Central memory CD8-positive, alpha-beta T cell (primary cell): Measurements from ENCODE around the gene CCNC.

Source experiments
- ATAC-seq: fragments of 150-1000 bp; cut with Tn5 transposase; replicated peaks from 2 replicates; pipeline ENCODE4 v1.10.0; 2022; ENCODE audit warnings: mild to moderate bottlenecking, moderate FRiP score, moderate number of reproducible peaks; ENCODE audit not compliant: poor library complexity, severe bottlenecking; ENCODE audit errors: extremely low read depth
- DNase-seq, 2 donors: peaks; one replicate each; pipeline ENCODE4 v3.0.0; 2021; ENCODE audit warnings: low spot score in 2 of 2
- H3K27ac Mint-ChIP-seq: one replicate; pipeline ENCODE4 v1.8.0; 2022; ENCODE audit warnings: low read depth, mild to moderate bottlenecking, moderate library complexity, mixed read lengths
- H3K27me3 Mint-ChIP-seq: one replicate; pipeline ENCODE4 v1.8.0; 2022; ENCODE audit warnings: mixed read lengths
- H3K36me3 Mint-ChIP-seq: one replicate; pipeline ENCODE4 v1.8.0; 2022; ENCODE audit warnings: mild to moderate bottlenecking, moderate library complexity, mixed read lengths; ENCODE audit not compliant: insufficient read depth
- H3K4me1 Mint-ChIP-seq: one replicate; pipeline ENCODE4 v1.8.0; 2022; ENCODE audit warnings: mixed read lengths
- H3K4me3 Mint-ChIP-seq: one replicate; pipeline ENCODE4 v1.8.0; 2022; ENCODE audit warnings: mild to moderate bottlenecking, moderate library complexity, mixed read lengths
- H3K9me3 Mint-ChIP-seq: one replicate; pipeline ENCODE4 v1.8.0; 2022; ENCODE audit warnings: mixed read lengths

The CCNC gene

GRCh38 chr6:99590728-99591672 lies 22.5 kb upstream of the CCNC start:
- H3K9me3 Mint-ChIP-seq: peaks cover 6% of the 10 kb centered on the region
- peak overlapping the region; percentile 19 for H3K4me3 Mint-ChIP-seq
- H3K27me3 Mint-ChIP-seq: peaks cover 82% of the 10 kb centered on the region
- ATAC-seq (no peak), DNase-seq (no peak)
- peaks cover 18% of the 10 kb centered on the region for H3K4me1 Mint-ChIP-seq
- H3K27ac Mint-ChIP-seq: no peak overlapping the region
- H3K36me3 Mint-ChIP-seq: peaks cover 2% of the 10 kb centered on the region

GRCh38 chr6:99589907-99590493 lies 21.5 kb upstream of the CCNC start:
- Mint-ChIP-seq H3K36me3 (peaks cover 2% of the 10 kb centered on the region), H3K27ac (no peak overlapping the region), H3K4me3 (peak overlapping the region; percentile 85), H3K27me3 (peaks cover 72% of the 10 kb centered on the region), H3K4me1 (peaks cover 18% of the 10 kb centered on the region), H3K9me3 (no peaks in the 10 kb centered on the region)
- DNase-seq (no peak), ATAC-seq (no peak)

DNA sequence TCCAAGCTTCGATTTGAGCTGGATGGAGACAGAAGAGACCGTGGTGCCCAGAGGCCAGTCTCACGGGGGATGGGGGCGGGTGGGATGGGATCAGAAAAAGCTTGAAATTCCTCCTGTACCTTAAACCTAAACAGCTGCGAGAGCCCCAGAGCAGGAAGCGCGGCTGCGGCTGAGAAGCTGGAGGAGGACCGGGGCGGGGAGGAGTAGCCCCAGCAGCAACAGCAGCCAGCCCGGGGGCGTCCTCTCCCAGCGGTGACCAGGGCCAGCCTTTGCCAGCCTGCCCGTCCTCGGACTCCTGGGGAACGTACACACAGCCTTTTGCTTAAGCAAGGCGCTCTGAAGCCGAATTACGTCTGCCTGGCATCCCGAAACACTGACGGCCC lies 20.8 kb upstream of the CCNC start:
- H3K27ac Mint-ChIP-seq: no peak overlapping the region
- peaks cover 18% of the 10 kb centered on the region for H3K4me1 Mint-ChIP-seq
- peaks cover 2% of the 10 kb centered on the region for H3K36me3 Mint-ChIP-seq
- DNase-seq (no peak), ATAC-seq (peak; percentile 10)
- peaks cover 65% of the 10 kb centered on the region for H3K27me3 Mint-ChIP-seq
- no peaks in the 10 kb centered on the region for H3K9me3 Mint-ChIP-seq
- peak overlapping the region; percentile 85 for H3K4me3 Mint-ChIP-seq

GRCh38 chr6:99588618-99589289 lies 20.3 kb upstream of the CCNC start:
- DNase-seq: no peak
- Mint-ChIP-seq H3K9me3 (no peaks in the 10 kb centered on the region), H3K4me3 (peak overlapping the region; percentile 85), H3K27ac (no peak overlapping the region), H3K27me3 (peaks cover 61% of the 10 kb centered on the region), H3K36me3 (peaks cover 2% of the 10 kb centered on the region), H3K4me1 (peaks cover 18% of the 10 kb centered on the region)
- ATAC-seq: peak; percentile 83

DNA sequence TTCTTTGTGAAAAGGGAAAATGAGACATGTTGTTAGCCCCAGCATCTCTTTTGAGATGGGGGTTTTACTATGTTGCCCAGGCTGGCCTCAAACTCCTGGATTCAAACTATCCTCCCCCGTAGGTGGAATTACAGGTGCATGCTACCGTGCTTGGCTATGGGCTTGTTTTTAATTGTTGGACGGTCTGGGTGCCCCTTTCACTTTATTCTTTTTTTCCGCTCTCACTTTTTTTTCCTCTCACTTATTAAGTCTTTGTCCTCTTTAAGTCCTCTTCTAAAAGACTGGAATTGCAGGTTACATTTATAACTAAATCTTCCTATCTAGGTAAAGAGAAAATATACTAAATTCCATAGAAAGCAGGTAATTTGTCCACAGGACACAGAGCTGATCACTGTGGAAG lies 19.3 kb upstream of the CCNC start:
- Mint-ChIP-seq H3K27me3 (peaks cover 61% of the 10 kb centered on the region), H3K27ac (no peak overlapping the region), H3K36me3 (peaks cover 2% of the 10 kb centered on the region)

DNA sequence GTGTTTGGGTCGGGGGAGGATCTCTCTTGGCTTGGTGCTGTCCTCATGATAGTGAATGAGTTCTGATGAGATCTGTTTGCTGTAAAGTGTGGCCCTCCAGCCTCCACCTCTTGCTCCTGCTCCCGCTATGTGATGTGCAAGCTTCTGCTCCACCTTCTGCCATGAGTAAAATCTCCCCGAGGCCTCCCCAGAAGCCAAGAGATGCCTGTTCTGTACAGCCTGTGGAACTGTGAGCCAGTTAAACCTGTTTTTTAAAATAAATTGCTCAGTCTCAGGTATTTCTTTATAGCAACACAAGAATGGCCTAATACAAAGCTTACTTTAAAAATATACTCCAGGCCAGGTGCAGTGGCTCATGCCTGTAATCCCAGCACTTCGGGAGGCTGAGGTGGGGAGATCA lies 11.3 kb upstream of the CCNC start:
- Mint-ChIP-seq H3K4me1 (no peaks in the 10 kb centered on the region), H3K4me3 (no peak overlapping the region), H3K27me3 (peaks cover 63% of the 10 kb centered on the region), H3K9me3 (no peaks in the 10 kb centered on the region), H3K27ac (no peak overlapping the region), H3K36me3 (no peaks in the 10 kb centered on the region)
- ATAC-seq: no peak
- DNase-seq: no peak

More for the DNA sequence above, 19.3 kb upstream of the CCNC start:
- no peak for DNase-seq
- H3K4me1 Mint-ChIP-seq: peaks cover 18% of the 10 kb centered on the region
- no peaks in the 10 kb centered on the region for H3K9me3 Mint-ChIP-seq
- ATAC-seq: no peak
- H3K4me3 Mint-ChIP-seq: no peak overlapping the region

- no peaks in the 10 kb centered on the region for H3K36me3 Mint-ChIP-seq
- H3K27me3 Mint-ChIP-seq: peaks cover 36% of the 10 kb centered on the region
- H3K9me3 Mint-ChIP-seq: no peaks in the 10 kb centered on the region
- DNase-seq: no peak
- no peak overlapping the region for H3K4me3 Mint-ChIP-seq
- peaks cover 4% of the 10 kb centered on the region for H3K4me1 Mint-ChIP-seq
- H3K27ac Mint-ChIP-seq: no peak overlapping the region
- ATAC-seq: no peak
Observed at GRCh38 chr6:99575544-99576227, 7.2 kb upstream of the CCNC start.

DNA sequence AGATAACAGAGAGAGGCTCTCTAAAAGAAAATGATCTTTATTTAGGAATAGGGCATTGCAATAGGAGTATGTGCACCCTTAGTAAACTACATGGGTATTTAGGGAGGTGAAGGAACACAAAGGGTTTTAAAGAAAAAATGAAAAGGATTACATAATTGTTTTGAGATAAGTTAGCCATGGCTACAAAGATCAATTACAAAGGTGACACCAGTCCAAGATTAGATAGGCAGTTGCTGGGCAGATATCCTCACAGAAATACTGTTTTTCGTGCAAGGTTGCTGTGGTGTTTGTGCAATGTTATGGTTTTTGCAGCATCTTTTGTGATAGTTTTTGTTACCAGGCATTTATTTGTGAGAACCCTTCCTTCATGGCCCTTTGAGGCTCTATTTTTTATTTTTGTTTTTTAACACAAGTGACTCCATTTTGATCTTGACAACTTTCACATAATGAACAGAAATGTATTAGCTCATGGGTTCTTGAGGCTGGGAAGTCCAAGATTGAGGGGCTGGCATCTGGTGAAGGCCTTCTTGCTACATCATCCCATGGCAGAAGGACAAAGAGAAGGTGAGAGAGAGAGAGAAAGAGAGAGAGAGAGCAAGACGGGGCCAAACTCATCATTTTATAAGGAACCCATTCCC lies 5.6 kb upstream of the CCNC start:
- Mint-ChIP-seq H3K4me1 (peaks cover 4% of the 10 kb centered on the region), H3K27me3 (peaks cover 21% of the 10 kb centered on the region), H3K36me3 (no peaks in the 10 kb centered on the region), H3K4me3 (no peak overlapping the region), H3K9me3 (no peaks in the 10 kb centered on the region), H3K27ac (no peak overlapping the region)
- ATAC-seq (no peak), DNase-seq (no peak)

DNA sequence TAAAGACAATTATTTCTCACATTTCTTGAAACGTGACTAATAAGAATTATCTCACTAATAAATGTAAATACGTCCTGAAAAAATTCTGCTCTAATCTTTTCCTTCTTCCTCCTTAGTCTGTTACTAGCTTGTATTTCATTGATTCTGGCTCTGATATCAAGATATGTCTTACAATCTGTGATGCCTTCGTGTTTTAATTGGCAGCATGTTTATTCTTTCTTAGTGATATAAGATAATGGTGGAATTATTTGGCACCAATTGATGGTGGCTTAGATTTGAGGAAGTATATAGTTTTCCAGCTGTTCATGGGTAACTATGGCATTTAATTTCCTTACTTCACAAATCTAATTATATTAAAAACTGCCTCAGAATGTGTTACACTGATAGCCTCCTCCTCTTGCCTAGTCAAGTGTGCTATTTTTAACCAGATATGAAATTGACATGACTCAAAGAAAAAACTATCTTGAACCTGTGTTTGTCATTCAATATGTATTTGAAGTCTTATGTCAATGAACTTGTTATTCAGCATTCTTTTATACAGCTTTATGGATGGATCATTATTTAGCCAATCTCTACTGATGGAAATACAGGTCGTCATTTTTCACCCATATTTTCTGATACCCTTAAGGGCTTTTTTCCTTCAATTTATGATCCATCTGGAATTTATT lies 5.3 kb downstream of the CCNC start:
- Mint-ChIP-seq H3K27me3 (no peaks in the 10 kb centered on the region), H3K9me3 (no peaks in the 10 kb centered on the region), H3K4me3 (no peak overlapping the region), H3K36me3 (peaks cover 12% of the 10 kb centered on the region), H3K4me1 (peaks cover 31% of the 10 kb centered on the region), H3K27ac (no peak overlapping the region)
- ATAC-seq: no peak
- no peak for DNase-seq

DNA sequence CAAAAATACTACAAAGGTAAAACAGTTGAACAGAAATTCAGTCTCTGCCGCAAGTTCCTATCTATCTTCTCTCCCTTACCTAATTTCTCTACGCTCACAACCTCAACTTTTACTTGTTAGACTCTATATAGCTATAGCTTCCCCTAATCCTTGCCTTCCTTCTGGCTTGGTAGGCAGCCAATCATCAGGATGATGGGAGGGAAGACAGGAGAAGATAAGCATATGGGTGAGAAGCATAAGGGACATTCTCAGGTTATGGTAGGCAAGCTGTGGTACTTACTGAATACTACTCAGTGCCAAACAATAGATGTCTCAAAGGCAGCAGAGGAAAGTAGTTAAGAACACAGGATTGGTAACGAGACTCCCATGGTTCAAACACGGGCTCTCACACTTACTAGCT lies 7.8 kb downstream of the CCNC start:
- no peak for DNase-seq
- Mint-ChIP-seq H3K36me3 (peaks cover 25% of the 10 kb centered on the region), H3K4me3 (no peak overlapping the region), H3K27ac (no peak overlapping the region), H3K9me3 (no peaks in the 10 kb centered on the region), H3K4me1 (peaks cover 21% of the 10 kb centered on the region), H3K27me3 (no peaks in the 10 kb centered on the region)
- no peak for ATAC-seq

GRCh38 chr6:99559057-99559456 lies 9.4 kb downstream of the CCNC start:
- Mint-ChIP-seq H3K27me3 (no peaks in the 10 kb centered on the region), H3K4me3 (no peak overlapping the region), H3K4me1 (peaks cover 7% of the 10 kb centered on the region), H3K36me3 (peaks cover 29% of the 10 kb centered on the region), H3K9me3 (no peaks in the 10 kb centered on the region), H3K27ac (no peak overlapping the region)
- DNase-seq: no peak
- ATAC-seq: no peak

- no peak overlapping the region for H3K27ac Mint-ChIP-seq
- DNase-seq (no peak), ATAC-seq (no peak)
- H3K4me1 Mint-ChIP-seq: peaks cover 7% of the 10 kb centered on the region
- H3K36me3 Mint-ChIP-seq: peaks cover 36% of the 10 kb centered on the region
- H3K9me3 Mint-ChIP-seq: no peaks in the 10 kb centered on the region
- H3K27me3 Mint-ChIP-seq: no peaks in the 10 kb centered on the region
- H3K4me3 Mint-ChIP-seq: no peak overlapping the region
Observed at GRCh38 chr6:99553888-99554287, 14.6 kb downstream of the CCNC start.
